HG02870 (cell line): ENCODE results near the gene PROB1.
A peak's percentile ranks its signal among the peaks of the same experiment; 100 is the strongest.

Source experiments
- ATAC-seq: cut with Tn5 transposase; IDR thresholded peaks from one replicate; pipeline ENCODE4 v1.9.1; 2021; ENCODE audit warnings: mild to moderate bottlenecking, moderate library complexity; ENCODE audit not compliant: unreplicated experiment

PROB1 gene

GRCh38 chr5:139343476-139343875, 51.4 kb downstream of the PROB1 start:
- no peak for ATAC-seq

- no peak for ATAC-seq
These were observed 52.5 kb downstream of the PROB1 start for GRCh38 chr5:139342423-139342723.

GRCh38 chr5:139341689-139342422, 53.0 kb downstream of the PROB1 start, which contains the start of gene PAIP2:
TSS of gene PAIP2 (plus strand) at chr5:139341854. CDS start at chr5:139363785, 21,931 bp downstream.
- ATAC-seq: peak; percentile 93

GRCh38 chr5:139341187-139341688, 53.7 kb downstream of the PROB1 start:
- no peak for ATAC-seq
